WTC11 (cell line): Measurements from ENCODE around the gene RFK.

Experiments used
- ELF4 ChIP-seq: sonication (generic); formaldehyde crosslinking; IDR thresholded peaks from 2 replicates; pipeline ENCODE4 v1.8.1; 2022; ENCODE audit warnings: low read depth, mild to moderate bottlenecking, moderate library complexity, missing genetic modification reagents
- ETV6 ChIP-seq: sonication (generic); formaldehyde crosslinking; IDR thresholded peaks from 2 replicates; pipeline ENCODE4 v1.8.1; 2022; ENCODE audit warnings: mild to moderate bottlenecking, missing genetic modification reagents
- GABPB1 ChIP-seq: sonication (generic); formaldehyde crosslinking; IDR thresholded peaks from 2 replicates; pipeline ENCODE4 v1.8.1; 2023; ENCODE audit warnings: mild to moderate bottlenecking, missing genetic modification reagents
- NFYB ChIP-seq: sonication (generic); formaldehyde crosslinking; conservative IDR thresholded peaks from 2 replicates; pipeline ENCODE4 v1.8.0; 2022; ENCODE audit warnings: low read depth, missing genetic modification reagents
- NR2C2 ChIP-seq: sonication (generic); formaldehyde crosslinking; IDR thresholded peaks from 2 replicates; pipeline ENCODE4 v1.8.0; 2022; ENCODE audit warnings: mild to moderate bottlenecking, missing genetic modification reagents
- NR3C1 ChIP-seq: sonication (generic); formaldehyde crosslinking; conservative IDR thresholded peaks from 2 replicates; pipeline ENCODE4 v1.8.1; 2023; ENCODE audit warnings: low read depth, mild to moderate bottlenecking, missing genetic modification reagents
- SP1 ChIP-seq: sonication (generic); formaldehyde crosslinking; conservative IDR thresholded peaks from 2 replicates; pipeline ENCODE4 v1.8.1; 2022; ENCODE audit warnings: missing genetic modification reagents
- TEAD4 ChIP-seq: sonication (generic); formaldehyde crosslinking; IDR thresholded peaks from 2 replicates; pipeline ENCODE4 v1.8.0; 2022; ENCODE audit warnings: mild to moderate bottlenecking, missing genetic modification reagents
- ZNF263 ChIP-seq: sonication (generic); formaldehyde crosslinking; IDR thresholded peaks from 2 replicates; pipeline ENCODE4 v1.8.1; 2022; ENCODE audit warnings: low read depth, mild to moderate bottlenecking, moderate library complexity, missing genetic modification reagents
- TF ChIP-seq, protein P1 (sequence below): sonication (generic); formaldehyde crosslinking; conservative IDR thresholded peaks from 2 replicates; pipeline ENCODE4 v1.8.1; 2023; ENCODE audit warnings: mild to moderate bottlenecking, low read depth, missing genetic modification reagents, moderate library complexity
- TF ChIP-seq, protein P2 (sequence below): fragments of 200-600 bp; IDR thresholded peaks from 2 replicates; pipeline ENCODE4 v1.8.0; 2022; ENCODE audit warnings: antibody characterized with exemption
- TF ChIP-seq, protein P3 (sequence below): sonication (generic); formaldehyde crosslinking; IDR thresholded peaks from 2 replicates; pipeline ENCODE4 v1.8.0; 2022; ENCODE audit warnings: mild to moderate bottlenecking, missing genetic modification reagents
- TF ChIP-seq, protein P4 (sequence below): sonication (generic); formaldehyde crosslinking; conservative IDR thresholded peaks from 2 replicates; pipeline ENCODE4 v1.8.1; 2022; ENCODE audit warnings: mild to moderate bottlenecking, missing genetic modification reagents
- TF ChIP-seq, protein P5 (sequence below): sonication (generic); formaldehyde crosslinking; IDR thresholded peaks from 2 replicates; pipeline ENCODE4 v1.8.1; 2023; ENCODE audit warnings: mild to moderate bottlenecking, missing genetic modification reagents, moderate library complexity

DNA sequence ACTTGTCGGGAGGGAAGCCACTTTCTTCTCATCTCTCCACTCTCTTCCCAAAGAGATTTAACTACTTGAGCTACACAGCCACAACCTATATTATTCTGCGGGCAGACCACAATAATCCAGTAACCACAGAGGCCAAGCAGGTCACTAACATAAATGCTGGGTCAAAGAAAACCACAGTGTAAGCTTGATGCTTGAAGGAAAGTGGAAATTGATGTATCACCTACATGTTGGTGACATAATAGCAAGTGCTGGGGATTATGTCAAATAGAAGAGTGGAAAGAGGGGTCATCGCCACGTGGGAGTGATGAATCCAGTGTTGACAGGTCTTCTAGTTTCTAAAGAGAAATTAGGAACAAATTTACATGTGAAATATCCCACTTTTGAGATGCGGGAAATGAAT lies 40.9 kb downstream of the RFK start:
- no peak for TF ChIP-seq ETV6 (CRISPR knock-in tag)
- TF ChIP-seq ELF4 (CRISPR knock-in tag): no peak
- no peak for TF ChIP-seq NR2C2 (CRISPR knock-in tag)
- TF ChIP-seq, protein P1, sequence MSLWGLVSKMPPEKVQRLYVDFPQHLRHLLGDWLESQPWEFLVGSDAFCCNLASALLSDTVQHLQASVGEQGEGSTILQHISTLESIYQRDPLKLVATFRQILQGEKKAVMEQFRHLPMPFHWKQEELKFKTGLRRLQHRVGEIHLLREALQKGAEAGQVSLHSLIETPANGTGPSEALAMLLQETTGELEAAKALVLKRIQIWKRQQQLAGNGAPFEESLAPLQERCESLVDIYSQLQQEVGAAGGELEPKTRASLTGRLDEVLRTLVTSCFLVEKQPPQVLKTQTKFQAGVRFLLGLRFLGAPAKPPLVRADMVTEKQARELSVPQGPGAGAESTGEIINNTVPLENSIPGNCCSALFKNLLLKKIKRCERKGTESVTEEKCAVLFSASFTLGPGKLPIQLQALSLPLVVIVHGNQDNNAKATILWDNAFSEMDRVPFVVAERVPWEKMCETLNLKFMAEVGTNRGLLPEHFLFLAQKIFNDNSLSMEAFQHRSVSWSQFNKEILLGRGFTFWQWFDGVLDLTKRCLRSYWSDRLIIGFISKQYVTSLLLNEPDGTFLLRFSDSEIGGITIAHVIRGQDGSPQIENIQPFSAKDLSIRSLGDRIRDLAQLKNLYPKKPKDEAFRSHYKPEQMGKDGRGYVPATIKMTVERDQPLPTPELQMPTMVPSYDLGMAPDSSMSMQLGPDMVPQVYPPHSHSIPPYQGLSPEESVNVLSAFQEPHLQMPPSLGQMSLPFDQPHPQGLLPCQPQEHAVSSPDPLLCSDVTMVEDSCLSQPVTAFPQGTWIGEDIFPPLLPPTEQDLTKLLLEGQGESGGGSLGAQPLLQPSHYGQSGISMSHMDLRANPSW (CRISPR knock-in tag): no peak
- TF ChIP-seq, protein P2, sequence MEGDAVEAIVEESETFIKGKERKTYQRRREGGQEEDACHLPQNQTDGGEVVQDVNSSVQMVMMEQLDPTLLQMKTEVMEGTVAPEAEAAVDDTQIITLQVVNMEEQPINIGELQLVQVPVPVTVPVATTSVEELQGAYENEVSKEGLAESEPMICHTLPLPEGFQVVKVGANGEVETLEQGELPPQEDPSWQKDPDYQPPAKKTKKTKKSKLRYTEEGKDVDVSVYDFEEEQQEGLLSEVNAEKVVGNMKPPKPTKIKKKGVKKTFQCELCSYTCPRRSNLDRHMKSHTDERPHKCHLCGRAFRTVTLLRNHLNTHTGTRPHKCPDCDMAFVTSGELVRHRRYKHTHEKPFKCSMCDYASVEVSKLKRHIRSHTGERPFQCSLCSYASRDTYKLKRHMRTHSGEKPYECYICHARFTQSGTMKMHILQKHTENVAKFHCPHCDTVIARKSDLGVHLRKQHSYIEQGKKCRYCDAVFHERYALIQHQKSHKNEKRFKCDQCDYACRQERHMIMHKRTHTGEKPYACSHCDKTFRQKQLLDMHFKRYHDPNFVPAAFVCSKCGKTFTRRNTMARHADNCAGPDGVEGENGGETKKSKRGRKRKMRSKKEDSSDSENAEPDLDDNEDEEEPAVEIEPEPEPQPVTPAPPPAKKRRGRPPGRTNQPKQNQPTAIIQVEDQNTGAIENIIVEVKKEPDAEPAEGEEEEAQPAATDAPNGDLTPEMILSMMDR: no peak
- TF ChIP-seq GABPB1: no peak
- TF ChIP-seq NR3C1 (CRISPR knock-in tag): no peak
- TF ChIP-seq, protein P3, sequence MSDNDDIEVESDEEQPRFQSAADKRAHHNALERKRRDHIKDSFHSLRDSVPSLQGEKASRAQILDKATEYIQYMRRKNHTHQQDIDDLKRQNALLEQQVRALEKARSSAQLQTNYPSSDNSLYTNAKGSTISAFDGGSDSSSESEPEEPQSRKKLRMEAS (CRISPR knock-in tag): no peak
- TF ChIP-seq, protein P4, sequence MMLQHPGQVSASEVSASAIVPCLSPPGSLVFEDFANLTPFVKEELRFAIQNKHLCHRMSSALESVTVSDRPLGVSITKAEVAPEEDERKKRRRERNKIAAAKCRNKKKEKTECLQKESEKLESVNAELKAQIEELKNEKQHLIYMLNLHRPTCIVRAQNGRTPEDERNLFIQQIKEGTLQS: no peak
- TF ChIP-seq SP1 (CRISPR knock-in tag): no peak
- no peak for TF ChIP-seq ZNF263
- no peak for TF ChIP-seq NFYB
- TF ChIP-seq TEAD4 (CRISPR knock-in tag): no peak
- TF ChIP-seq, protein P5, sequence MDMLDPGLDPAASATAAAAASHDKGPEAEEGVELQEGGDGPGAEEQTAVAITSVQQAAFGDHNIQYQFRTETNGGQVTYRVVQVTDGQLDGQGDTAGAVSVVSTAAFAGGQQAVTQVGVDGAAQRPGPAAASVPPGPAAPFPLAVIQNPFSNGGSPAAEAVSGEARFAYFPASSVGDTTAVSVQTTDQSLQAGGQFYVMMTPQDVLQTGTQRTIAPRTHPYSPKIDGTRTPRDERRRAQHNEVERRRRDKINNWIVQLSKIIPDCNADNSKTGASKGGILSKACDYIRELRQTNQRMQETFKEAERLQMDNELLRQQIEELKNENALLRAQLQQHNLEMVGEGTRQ (CRISPR knock-in tag): no peak
